NCI-H146 treated with DMSO at 0.1 percent for 48 hours (cell line): ENCODE results near the gene C5orf47.

Source experiments
- DNase-seq: peaks from one replicate; lab custom pipeline; 2025; ENCODE audit not compliant: unreplicated experiment; lab: John Stamatoyannopoulos, UW

Gene C5orf47

DNA sequence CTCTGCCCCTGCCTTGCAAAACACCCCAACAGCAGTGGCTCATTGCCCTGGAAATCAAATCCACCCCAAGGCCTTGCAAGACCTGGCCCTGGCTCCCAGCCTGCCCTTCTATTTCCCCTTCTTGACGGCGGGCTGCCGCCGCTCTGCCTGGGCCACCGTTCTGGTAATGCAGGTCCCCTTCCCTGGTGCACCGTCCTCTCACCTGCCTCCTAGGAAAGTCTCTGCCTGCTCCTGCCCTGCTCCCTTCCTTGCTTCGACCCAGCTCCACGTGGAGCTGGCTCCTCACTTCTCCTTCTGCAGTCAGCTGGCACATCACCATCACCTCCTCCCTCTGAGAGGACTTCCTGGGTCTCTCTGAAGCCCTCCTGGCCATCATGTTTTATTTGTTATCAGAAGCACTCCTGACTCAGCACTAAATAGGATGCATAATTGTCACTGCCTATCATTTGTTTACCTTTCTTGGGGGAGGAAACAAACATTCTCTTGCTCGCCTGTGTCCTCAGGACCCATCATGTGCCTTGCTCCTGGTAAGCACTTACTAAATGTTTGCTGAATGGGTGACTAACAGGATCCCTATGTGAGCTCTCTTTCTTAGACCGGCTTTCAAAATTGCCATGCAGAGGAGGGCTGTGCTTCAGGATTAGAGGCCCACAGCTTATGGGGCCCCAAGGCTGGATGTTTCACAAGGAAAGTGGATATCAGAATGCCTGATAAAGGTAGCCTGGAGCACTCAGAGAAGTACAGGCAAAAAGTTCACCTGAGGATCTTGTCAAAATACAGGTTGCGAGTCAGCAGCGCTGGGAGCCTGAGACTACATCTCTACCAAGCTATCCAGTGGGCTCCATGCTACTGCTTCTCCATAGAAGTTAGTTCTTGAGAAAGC lies 19.6 kb upstream of the C5orf47 start:
- no peak for DNase-seq

DNA sequence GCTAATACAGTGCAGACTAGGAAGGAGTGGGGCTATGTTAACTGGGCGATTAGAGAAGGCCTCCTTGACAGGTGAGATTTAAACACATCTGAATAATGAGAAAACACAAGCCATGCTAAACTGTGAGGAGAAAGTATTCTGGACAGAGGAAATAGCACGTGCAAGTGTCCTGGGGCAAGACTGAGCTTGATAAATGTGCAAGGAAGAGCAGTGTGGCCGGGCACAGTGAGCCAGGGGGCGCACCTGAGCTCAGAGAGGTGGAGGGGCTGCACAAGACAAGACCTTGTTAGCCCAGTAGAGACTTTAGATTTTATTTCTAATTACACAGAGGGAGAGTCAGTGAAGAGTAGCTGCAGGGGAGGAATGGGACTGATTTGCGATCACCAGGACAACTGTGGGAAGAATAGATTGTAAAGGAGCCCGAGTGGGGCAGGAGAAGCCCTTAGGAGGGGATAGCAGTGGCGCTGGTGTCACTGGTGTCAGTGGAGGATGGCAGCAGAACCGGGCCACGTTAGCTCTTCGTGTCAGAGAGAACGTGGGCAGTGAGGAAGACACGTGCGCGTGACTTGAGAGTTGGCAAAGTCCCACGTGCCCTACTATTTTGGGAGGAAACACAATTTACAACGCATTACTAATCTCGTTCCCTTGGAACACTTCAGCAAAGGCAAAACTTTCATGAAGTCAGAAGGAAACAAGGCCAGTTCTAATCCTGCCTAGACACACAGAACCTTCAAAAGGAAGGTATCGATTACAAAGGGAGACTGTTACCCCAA lies 17.9 kb upstream of the C5orf47 start:
- no peak for DNase-seq

DNA sequence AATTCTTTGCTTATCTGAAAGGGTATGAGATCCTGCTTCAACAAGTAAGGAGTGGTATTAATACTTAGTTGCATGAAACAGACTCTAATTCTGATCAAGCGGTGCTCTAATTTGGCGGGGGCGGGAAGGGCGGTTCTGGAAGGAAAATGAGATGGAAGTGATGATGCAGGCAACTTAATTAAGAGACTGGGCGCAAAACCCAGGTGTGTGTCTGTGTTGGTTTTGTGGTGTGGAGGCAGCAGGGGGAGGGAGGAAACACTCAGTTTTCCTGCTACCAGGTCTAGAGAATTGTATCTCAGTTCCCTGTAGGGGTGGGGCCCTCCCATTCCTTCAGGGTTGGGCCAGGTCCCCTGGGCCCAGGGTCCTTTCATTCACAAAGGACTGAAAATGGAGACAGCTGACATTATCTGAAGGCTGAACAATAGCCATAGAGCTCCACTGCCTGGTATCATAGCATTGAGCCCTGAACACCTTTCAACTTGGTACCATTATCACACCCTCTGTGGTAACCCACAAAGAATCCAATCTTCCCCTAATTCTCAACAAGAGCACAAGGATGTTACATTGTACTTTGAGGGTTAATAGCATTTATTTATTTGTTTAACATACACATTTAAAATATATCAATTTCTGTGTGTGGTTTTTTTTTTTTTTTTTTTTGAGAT lies 17.2 kb upstream of the C5orf47 start:
- no peak for DNase-seq

DNA sequence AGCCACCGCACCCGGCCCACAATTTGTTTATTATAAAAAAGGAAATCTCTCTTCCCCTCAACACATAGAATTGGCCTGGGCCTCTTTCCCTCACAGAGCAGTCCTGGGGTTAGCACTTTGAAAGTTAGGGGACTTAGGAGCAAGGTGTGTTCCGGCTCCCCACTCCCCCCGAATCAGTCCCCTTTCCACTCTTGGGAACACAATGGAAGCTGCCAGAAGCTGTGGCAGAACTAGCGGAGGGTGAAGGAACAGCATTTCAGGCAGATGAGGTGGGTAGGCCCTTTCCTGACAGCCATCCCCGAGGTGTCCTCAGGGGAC lies 16.4 kb upstream of the C5orf47 start:
- no peak for DNase-seq

DNA sequence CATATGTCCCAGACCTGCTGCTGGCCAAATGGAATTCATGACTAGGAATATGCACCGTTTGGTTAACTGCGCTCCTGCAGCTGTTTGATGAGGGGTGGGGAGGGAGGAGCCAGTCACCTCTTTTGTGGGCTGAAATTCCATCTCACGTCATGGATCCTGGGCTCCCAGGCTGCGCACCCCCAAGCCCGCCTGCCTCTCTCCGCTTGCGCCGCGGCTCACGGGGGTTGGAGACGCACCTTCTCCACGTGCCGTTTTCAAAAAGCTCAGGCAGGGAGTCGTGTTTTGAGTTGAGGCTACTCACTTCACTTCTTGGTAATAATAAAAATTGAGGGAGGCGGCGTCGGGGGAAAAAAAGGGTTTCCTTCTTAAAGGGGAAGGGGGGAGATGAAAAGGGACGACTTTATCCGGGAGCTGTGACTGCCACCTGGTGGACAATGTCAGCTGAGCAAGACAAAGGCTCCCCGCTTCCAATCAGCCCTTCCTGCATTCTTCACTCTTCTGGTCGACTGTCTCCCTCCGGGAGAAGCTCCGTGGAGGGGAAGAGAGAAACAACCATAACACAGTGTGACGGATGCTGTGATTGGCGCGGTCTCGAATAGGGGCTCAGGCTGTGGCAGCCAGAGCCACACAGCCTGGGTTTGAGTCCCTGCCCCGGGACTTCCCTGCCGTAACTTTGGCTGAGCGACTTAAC lies 15.9 kb upstream of the C5orf47 start:
- DNase-seq: peak; percentile 65

DNA sequence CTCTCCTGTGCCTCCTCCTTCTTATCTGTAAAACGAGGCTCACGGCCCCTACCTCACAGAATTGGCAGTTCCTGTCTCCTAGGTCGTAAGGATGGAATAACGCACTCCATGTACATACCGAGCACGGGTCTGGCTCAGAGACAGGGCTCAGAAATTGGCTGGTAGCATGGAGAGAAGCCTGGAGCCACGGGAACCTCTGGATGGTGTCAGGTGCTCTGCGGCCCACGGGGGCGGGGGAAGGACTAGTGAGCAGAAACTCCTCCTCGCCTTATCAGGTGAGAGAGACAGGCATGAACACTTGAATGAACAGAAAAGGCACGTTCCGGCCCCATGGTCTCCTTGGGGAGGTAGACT lies 15.4 kb upstream of the C5orf47 start:
- no peak for DNase-seq

DNA sequence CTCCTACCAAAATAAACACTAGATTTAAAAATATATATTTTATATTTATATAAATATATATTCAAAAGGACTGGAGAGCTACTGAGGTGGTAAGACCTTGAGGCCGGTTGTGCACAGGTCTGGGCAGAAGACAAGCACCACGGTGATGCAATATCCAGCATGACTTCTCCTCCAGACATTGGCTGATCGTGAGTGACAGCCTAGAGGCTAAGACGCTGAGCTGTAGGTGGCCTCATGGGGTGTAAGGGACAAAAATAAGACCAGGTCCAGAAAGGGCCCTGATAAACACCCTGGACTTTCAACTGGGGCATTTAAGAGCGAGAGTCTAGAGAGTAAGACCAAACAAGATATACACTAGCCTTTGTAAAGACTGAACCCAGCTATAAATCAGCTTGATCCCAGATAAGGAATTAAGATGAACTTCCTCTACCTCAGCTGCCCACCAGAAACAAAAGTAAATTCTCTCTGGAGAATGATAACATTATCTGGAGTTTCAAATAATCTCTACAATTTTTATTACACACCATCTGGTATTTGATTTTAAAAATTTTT lies 14.2 kb upstream of the C5orf47 start:
- no peak for DNase-seq

DNA sequence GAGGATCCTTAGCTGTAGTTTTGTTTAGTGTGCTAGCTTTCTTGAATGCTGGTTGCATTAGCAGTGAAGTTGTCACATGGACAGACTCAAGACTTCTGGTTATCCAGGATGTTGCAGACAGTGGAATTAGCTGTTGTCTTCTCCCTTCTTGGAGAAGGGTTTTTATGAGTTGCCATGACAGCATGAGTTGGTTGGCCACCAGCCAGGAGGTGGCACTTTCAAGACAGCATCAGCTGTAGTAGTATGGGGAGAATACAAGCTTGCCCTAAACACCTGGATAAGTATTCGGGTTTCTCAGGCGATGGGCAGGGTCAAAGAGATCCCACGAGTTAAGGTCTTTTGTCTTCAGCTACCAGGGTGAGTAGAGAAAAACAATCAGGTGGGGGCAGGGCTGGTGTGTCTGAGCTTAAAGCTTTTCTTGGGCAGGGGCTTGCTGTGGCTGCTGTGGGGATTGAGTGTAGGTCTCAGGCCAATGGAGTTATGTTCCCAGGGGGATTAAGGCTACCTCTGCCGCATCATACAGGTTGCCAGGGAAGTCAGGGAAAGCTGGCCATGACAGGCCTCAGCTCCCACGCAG lies 7.7 kb upstream of the C5orf47 start:
- no peak for DNase-seq

DNA sequence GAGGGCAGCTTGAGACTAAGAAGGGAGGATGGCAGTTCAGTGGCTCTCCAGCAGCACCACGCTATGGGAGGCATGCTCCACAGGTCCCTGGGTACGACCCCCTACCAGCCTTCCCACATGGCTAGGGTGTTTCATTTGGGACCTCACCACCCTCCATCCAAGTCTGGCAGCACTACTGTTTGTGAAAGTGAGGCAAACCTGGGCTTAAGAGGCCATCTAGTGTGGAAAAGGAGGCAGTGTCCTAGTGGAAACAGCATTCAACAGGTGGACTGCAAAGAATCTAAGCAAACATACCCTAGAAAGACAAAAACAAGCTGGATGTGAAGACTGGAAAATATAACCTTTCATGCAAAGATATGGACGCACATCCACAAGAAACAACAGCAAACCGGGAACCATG lies 4.8 kb upstream of the C5orf47 start:
- no peak for DNase-seq

DNA sequence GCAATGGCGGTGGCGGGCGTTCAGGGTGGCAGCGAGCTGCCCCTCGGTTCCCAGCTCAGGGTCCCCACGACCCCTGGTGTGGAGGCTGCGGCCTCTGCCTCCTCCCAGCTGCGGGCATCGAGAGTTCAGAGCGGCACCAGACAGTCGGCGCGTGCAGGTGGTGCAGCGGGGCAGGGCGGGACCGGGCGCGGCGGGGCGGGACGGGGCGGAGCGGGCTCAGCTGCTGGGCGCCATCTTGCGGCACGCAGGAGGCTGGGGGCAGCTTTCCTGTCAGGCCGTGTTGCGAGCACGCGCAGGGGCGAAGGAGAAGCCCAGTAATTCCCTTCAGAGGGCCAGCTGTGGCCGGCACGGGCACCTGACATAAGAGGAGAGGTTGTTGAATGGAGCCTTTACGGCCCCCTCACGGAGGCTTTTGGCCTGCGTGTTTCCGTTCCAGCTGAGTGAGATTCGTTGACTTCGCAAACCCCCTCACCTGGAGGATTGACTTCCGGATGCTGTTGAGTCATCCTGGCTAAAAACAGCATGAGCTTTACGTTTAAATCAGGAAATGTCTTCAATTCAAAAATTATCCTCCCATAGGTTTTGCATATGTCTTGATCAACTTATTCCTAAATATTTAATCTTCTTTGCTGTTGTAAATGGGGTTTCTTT lies 587 bp downstream of the C5orf47 start:
- DNase-seq: no peak

DNA sequence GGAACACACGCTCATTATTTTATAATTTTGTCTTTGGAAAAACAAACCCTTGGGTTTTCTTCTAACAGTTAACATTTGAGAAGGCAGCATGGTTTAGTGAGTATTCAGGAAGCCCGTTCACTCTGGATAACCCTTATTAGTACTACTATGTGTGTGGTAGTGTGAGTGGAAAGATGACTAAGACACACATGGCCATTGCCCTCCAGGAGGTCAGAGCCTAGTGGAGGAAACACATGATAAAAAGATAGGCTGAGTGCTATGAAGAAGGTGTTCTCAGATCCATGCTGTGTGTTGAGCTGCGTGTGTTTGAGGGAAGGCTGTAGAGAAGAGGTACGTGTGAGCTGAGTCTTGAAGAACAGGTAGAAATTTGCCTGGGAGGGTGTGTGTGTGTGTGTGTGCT lies 8.4 kb downstream of the C5orf47 start:
- DNase-seq: no peak

DNA sequence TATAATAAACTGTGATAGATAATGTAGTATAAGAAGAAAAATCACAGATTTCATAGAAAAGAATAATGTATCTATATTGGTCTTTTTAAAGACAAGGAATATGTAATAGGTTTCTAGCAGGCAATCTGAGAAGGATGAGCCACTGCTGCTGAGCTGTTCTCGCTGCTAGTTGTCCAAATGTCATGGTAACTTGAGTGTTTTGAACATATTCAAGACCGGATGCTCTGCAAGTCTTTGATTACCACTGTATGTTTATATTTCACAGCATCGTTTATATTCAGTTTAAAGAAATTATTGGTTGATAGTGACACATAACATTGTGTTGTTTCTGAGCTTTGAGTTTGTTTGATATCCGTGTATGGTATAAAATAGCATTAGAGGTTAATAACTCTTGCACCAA lies 9.6 kb downstream of the C5orf47 start:
- DNase-seq: no peak

DNA sequence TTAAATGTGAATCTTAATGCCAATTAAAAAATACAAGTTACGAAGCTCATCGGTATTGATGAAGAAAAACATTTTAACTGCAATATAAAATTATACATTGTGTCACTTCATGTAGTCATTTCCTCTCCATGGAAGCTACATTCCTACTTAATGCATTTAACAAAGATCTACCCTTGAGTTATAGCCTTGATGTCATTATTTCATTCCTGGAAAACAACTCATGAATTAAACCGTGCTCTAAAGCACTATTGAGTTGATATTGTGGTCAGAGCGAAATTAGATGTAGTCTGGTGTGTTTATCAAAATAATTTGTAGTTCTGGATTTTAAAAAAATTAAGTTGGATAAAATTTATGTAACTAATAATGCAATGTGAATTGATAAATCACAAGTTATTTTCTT lies 11.1 kb downstream of the C5orf47 start:
- DNase-seq: no peak

DNA sequence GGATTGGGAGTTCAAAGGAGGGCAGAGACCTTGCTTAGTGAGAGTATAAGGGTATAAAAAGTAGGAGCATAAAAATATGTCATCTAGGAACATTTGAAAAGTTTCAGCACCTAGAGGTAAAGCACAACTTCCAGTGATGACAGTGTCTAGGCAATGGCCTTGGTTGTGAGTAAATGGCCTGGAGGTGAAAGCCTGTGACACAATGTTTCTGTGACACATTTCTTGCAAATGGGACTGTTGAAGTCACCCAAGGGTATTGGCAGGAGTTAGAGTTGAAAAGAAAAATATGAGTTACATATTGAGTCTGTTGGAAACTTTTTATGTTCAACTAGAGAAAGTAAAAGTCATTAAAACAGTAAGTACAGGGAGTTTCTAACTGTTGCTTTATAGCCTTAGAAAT lies 14.8 kb downstream of the C5orf47 start:
- DNase-seq: no peak

DNA sequence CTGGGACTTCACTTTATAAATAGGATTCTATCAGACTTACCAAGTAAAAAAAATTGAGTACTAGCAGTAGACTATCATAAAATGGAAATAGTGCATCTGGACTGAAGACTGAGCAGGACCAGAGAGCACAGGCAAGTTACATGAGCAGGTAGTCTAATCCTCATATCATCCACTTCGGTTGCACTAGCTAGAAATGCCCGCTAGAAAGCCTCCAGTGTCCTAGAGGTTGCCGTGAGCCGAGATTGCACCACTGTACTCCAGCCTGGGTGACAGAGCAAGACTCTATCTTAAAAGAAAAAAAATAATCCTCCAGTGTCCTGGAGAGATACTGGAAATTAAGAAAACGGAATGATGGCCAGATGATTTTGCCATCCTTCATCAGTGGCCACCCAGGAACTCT lies 20.0 kb downstream of the C5orf47 start:
- DNase-seq: no peak

DNA sequence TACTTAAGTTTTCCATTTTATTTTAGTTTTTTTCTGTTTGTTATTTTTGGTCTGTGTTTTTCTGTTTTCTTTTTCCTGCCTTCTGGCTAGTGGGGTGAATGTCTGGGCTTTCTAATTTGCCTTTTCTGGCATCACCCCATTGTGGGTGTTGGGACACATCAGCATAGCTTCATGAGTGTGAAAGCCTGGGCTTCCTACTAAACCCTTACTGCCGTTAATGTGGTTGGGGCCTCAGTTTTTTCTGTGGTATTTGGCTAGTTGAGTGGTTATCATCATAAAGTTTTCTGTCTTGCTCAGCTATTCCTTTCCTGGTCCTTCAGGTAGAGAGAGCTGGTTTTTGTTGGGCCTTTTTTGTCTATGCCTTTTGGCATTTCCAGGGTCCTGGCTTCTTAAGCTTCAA lies 21.4 kb downstream of the C5orf47 start:
- DNase-seq: no peak

DNA sequence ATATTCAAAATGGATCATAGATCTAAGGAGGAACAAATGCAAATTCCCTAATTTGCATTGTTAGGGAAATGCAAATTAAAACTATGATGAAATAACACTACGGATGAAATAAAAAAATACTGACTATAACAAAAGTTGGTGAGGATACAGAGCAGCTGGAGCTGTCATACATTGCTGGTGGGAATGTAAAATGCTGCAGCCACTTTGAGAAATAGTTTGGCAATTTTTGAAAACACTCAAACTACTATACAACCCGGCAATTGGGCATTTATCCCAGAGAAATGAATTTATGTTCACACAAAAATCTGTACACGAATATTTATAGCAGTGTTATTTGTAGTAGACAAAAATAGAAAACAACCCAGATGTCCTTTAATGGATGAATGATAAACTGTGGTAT lies 22.5 kb downstream of the C5orf47 start:
- DNase-seq: no peak

DNA sequence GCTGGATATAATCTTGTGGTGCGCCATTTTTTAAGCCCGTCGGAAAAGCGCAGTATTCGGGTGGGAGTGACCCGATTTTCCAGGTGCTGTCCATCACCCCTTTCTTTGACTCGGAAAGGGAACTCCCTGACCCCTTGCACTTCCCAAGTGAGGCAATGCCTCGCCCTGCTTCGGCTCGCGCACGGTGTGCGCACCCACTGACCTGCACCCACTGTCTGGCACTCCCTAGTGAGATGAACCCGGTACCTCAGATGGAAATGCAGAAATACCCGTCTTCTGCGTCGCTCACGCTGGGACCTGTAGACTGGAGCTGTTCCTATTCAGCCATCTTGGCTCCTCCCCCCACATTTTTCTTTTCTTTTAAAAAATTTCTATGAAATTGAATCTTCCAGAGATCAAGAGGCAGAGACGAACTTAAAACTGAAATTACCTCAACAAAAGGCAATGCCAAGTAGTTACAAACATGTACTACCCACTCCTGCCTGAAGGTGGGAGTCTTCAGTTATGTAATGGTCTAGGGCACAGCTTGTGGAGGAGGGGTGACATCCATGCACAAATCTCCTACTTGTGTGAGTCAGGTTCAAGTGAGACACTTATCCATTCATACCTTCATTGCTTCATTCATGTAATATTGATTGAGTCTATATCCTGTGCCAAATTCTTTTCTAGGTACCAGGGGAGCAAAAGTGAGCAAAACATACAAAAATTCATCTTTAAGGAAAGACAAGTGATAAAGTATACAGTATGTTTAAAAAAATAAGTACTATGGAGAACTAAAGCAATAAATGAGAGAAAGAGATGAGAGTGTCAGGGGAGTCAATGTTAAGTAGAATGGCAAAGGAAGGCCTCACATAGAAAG lies 31.3 kb downstream of the C5orf47 start:
- peak; percentile 1 for DNase-seq

DNA sequence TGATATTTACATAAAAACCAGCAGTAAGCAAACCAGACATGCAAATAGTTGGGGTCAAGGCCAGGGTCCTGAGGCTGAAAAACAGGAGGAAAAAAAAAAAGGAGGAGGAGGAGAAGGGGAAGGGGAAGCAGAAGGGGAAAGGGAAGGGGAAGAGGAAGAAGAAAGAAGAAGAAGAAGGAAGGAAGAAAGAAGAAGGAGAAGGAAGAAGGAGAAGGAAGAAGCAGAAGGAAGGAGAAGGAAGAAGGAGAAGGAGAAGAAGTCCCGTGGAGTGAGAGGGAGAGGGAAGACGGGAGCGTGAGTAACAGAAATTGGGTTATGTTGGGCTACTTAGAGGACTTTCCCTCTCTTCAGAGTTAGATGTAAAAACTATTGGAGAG lies 31.9 kb downstream of the C5orf47 start:
- DNase-seq: no peak
